GM19043 (cell line): ENCODE data around the gene TMEM134.

Experiments used
- ATAC-seq: cut with Tn5 transposase; IDR thresholded peaks from one replicate; pipeline ENCODE4 v1.9.1; 2021; ENCODE audit warnings: low read depth; ENCODE audit not compliant: unreplicated experiment

The TMEM134 gene

DNA sequence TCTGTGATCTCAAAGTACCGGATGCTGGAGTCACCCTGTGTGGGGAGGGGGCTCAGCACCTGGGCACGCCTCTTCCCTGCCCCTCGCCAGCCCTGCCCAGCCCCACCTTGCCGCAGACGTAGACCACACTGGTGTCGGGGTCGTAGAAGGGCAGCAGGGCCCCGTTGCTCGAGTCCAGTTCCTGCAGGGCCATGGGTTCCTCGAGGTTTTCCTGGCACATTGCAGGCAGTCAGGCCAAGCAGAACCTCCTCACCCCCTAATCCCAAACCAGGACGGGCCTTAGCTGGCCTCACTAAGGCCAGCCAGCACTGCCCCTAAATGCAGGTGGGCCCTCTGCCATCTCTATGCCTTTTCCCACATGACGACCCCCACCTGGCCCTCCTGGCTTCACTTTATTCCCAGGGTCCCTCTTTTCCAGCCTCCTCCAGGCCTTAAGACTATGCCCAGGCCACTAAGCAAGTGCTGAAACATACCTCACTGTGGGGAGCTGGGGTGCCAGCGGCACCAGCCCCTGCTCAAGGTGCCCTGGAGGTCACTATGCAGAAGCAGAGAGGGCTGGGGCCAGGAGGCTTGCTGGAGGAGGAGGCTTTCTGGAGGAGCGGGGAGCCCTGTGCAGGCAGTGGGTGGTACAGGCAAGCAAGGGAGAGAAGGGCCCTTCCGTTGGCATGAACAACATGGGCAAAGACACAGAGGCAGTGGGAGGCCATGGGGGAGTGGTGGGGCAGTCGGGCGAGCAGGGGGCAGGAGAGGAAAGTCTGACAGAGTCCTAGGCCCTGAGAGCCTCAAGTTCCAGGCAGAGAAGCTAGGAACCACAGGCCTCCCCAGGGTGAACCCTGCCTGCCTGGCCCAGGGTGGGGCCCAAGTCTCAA, 28.6 kb downstream of the TMEM134 start:
- ATAC-seq = no peak

GRCh38 chr11:67439321-67440228, 29.5 kb downstream of the TMEM134 start:
- ATAC-seq = no peak

GRCh38 chr11:67438158-67438902, 30.7 kb downstream of the TMEM134 start:
- ATAC-seq = no peak

GRCh38 chr11:67437809-67438157, 31.3 kb downstream of the TMEM134 start:
- ATAC-seq = no peak

GRCh38 chr11:67437082-67437808, 31.8 kb downstream of the TMEM134 start, which contains the start of gene PTPRCAP:
TSS of gene PTPRCAP (minus strand) at chr11:67437682. CDS start at chr11:67437619, 63 bp downstream.
- ATAC-seq = no peak

DNA sequence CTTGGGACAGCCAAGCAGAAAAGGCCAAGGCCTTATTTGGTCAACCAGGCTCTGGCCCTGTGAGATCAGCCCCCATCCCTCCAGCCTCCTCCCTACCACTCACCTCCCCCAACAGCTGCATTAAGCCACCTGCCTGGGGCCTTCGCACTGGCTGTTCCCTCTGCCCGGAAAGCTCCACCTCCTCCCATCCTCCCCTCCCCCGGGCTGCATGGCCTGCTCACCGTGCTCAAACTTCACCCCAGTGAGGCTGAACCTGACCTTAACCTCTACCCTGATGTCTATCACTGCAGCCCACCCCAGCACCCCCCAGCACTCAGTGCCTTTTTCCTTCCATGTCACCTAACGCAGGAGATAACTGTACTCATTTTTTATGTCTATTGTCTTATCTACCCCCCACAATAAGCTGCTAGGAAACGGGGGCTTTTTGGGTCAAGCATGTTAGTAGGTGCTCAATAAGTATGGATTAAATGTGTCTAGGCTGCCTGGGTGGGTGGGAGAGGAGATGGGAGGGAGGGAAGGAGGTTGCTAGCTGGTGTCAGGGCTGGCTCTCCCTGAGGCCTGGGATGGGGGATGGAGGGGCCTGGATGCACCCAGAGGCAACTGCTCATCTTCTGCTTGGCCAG, 32.5 kb downstream of the TMEM134 start:
- peak; percentile 42 for ATAC-seq

DNA sequence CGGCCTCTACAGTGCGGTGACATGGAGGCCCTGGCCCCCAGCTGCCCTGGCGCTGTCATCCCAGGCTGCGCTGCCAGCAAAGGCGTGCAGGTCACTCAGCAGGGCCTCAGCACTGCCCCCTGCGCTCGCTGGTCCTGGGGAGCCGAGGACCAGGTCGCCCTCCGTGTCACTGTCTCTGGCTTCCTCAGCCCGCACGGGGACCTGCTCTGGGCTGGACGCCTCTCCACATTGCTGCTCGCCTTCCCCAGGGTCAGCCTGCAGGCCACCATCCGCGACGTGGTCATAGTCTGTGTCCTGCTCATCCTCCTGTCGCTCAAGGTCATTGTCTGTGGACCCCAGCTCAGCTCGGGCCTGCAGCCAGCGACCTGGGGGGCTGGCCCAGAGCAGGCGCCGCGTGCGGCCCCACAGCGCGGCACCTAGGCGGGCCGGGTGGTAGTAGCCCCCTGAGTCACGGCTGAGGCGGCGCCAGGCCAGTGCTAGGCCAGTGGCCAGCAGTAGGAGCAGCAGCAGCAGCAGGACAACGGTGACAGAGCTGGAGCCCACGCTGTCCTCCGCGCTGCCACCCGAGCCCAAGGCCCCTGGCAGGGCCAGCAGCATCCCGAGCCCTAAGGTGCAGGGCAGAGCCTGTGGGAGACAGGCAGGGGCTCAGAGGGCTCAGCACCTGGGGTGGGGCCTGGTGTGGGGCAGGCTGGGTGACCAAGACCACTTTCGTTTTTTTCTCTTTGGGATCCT, 33.2 kb downstream of the TMEM134 start:
- ATAC-seq = no peak

DNA sequence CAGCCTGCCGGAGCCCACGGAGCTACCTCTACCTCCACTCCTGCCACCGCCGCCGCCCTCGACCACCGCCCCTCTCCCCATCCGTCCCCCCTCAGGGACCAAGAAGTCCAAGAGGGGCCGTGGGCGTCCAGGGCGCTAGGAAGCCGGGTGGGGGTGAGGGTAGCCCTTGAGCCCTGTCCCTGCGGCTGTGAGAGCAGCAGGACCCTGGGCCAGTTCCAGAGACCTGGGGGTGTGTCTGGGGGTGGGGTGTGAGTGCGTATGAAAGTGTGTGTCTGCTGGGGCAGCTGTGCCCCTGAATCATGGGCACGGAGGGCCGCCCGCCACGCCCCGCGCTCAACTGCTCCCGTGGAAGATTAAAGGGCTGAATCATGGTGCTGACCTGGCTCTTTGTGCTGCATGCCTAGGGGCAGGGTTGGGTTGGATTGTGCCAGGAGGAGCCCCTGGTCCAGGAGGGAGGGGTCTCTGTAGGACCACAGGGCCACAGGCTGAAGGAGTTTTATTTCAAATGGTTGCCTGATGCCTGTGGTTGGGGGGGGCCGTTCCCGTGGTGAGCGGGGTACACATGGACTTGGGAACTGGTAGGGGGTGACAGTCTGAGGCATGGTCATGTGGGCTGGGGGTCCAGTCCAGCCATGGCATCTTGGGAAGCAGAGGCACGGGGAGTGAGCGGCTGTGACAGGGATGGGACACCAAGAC, 33.9 kb downstream of the TMEM134 start:
- ATAC-seq = no peak

- no peak for ATAC-seq
Measured at GRCh38 chr11:67434395-67434881, 34.6 kb downstream of the TMEM134 start.

- ATAC-seq = no peak
Measured at GRCh38 chr11:67433536-67434394, 35.3 kb downstream of the TMEM134 start.

DNA sequence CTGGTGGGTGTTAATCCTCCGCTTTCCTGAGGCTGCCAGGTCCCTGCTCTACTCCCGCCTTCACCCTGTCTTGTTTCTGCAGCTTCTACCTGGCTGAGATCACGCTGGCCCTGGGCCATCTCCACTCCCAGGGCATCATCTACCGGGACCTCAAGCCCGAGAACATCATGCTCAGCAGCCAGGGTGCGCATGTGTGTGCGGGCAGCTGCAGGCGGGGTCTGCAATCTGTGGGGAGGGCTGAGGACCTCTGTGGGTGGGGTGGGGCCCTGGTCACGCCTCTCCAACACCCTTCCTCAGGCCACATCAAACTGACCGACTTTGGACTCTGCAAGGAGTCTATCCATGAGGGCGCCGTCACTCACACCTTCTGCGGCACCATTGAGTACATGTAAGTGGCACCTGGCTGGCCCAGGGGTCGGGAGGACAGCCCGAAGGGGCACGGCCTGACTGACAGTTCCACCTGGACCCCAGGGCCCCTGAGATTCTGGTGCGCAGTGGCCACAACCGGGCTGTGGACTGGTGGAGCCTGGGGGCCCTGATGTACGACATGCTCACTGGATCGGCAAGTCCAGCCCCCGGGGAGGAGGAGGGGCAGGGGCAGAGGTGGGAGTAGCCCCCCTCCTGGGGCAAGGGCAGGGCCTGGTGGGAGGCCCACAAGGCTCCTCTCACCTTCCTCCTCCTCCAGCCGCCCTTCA, 36.2 kb downstream of the TMEM134 start:
- no peak for ATAC-seq

DNA sequence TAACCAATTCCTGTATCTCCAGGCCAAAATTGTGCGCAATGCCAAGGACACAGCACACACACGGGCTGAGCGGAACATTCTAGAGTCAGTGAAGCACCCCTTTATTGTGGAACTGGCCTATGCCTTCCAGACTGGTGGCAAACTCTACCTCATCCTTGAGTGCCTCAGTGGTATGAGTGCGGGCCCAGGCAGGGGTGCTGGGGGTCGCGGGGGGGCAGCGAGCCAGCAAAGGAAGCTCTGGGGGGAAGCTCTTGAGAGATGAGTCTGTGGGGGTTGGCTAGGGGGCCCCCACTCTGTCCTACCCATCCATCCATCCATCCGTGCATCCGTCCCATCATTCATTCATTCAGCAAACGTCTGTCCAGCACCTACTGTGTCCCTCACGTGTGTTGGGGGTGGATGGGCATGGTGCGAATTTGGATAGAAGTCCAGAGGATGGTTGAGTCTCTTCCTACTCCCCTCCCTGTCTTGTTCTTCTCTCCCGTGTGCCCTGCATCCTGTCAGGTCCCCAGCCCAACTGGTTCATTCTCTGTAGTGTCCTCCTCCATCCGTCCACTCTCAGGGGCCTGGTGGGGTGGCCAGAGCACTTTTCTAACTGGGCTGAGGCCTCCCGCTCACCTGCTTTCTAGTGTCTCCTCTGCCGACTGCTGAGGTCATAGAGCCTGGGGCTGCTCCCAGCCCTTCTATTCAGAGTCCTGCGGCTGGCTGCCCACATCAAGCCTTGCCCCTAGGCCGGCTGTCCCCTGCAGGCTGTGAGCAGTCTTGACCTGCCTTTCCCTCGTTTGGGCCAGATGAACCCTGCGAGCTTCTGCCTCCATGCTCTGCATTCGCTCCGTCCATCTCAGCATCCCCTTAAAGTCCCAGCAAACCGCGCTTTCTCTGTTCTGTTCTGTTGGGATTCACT, 37.5 kb downstream of the TMEM134 start:
- no peak for ATAC-seq

DNA sequence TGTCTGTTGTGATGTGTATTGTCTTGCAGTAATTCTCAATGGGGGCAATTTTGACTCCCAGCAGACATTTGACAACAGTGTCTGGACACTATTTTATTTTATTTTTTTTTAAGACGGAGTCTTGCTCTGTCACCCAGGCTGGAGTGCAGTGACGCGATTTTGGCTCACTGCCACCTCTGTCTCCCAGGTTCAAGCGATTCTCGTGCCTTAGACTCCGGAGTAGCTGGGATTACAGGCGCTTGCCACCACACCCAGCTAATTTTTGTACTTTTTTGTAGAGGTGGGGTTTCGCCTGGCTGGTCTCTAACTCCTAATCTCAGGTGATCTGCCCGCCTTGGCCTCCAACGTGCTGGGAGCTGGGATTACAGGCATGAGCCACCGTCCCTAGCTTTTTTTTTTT, 39.3 kb downstream of the TMEM134 start:
- no peak for ATAC-seq

- no peak for ATAC-seq
Measured at GRCh38 chr11:67429038-67429668, 39.9 kb downstream of the TMEM134 start.
